NCI-H510A (cell line): Measurements from ENCODE around the gene PTPRS.

Source experiments
- DNase-seq: peaks from one replicate; lab custom pipeline; 2025; lab: John Stamatoyannopoulos, UW

PTPRS gene

GRCh38 chr19:5355076-5355475, 14.5 kb upstream of the PTPRS start:
- DNase-seq = no peak

- DNase-seq = no peak
Observed at GRCh38 chr19:5354403-5354802, 13.8 kb upstream of the PTPRS start.

GRCh38 chr19:5352229-5352763, 11.7 kb upstream of the PTPRS start:
- DNase-seq = no peak

- no peak for DNase-seq
Observed at GRCh38 chr19:5351731-5352228, 11.2 kb upstream of the PTPRS start.

- DNase-seq = no peak
Observed at GRCh38 chr19:5349041-5349440, 8.4 kb upstream of the PTPRS start.

- DNase-seq = no peak
Observed at GRCh38 chr19:5345895-5346386, 5.3 kb upstream of the PTPRS start.

GRCh38 chr19:5343848-5344247, 3.2 kb upstream of the PTPRS start:
- no peak for DNase-seq

- no peak for DNase-seq
Observed at GRCh38 chr19:5342573-5343201, 2.1 kb upstream of the PTPRS start.

- no peak for DNase-seq
Observed at GRCh38 chr19:5341981-5342380, 1.4 kb upstream of the PTPRS start.

GRCh38 chr19:5341448-5341820, 822 bp upstream of the PTPRS start:
- no peak for DNase-seq

GRCh38 chr19:5339950-5340636, 519 bp downstream of the PTPRS start:
- DNase-seq = no peak

GRCh38 chr19:5339198-5339949, 1.2 kb downstream of the PTPRS start:
- no peak for DNase-seq

GRCh38 chr19:5338656-5339197, 1.9 kb downstream of the PTPRS start:
- no peak for DNase-seq

GRCh38 chr19:5337708-5338655, 2.6 kb downstream of the PTPRS start:
- no peak for DNase-seq

- no peak for DNase-seq
Observed at GRCh38 chr19:5337126-5337525, 3.5 kb downstream of the PTPRS start.

- no peak for DNase-seq
Observed at GRCh38 chr19:5336195-5336965, 4.2 kb downstream of the PTPRS start.

- DNase-seq = no peak
Observed at GRCh38 chr19:5335593-5335992, 5.0 kb downstream of the PTPRS start.

- DNase-seq = no peak
Observed at GRCh38 chr19:5334824-5335500, 5.7 kb downstream of the PTPRS start.

- no peak for DNase-seq
Observed at GRCh38 chr19:5334366-5334739, 6.3 kb downstream of the PTPRS start.
